HEK293 (cell line): ENCODE results near the gene AKAP8L.

ENCODE experiments used
- FEZF1 ChIP-seq: fragments of 450-650 bp; formaldehyde crosslinking; IDR thresholded peaks from 2 replicates; pipeline ENCODE4 v1.5.1; 2016; ENCODE audit warnings: missing biosample characterization, missing genetic modification characterization
- GLIS1 ChIP-seq: fragments of 450-650 bp; formaldehyde crosslinking; IDR thresholded peaks from 2 replicates; pipeline ENCODE4 v1.5.1; 2016; ENCODE audit warnings: missing biosample characterization, missing genetic modification characterization
- HOXA7 ChIP-seq: sonication (generic); formaldehyde crosslinking; IDR thresholded peaks from 2 replicates; pipeline ENCODE4 v1.8.1; 2022; ENCODE audit warnings: missing genetic modification reagents, borderline replicate concordance
- TCF7L2 ChIP-seq: IDR thresholded peaks from 2 replicates; pipeline ENCODE4 v1.6.1; 2011; ENCODE audit warnings: low read depth, mild to moderate bottlenecking, inconsistent platforms, low read length, moderate library complexity, borderline replicate concordance
- YY1 ChIP-seq: fragments of 450-650 bp; formaldehyde crosslinking; IDR thresholded peaks from 2 replicates; pipeline ENCODE4 v1.5.1; 2018; ENCODE audit warnings: missing biosample characterization, missing genetic modification characterization
- ZNF23 ChIP-seq: fragments of 450-650 bp; formaldehyde crosslinking; IDR thresholded peaks from 2 replicates; pipeline ENCODE4 v1.5.1; 2016; ENCODE audit warnings: missing biosample characterization, missing genetic modification characterization, borderline replicate concordance
- TF ChIP-seq, protein P1 (sequence below): fragments of 450-650 bp; formaldehyde crosslinking; IDR thresholded peaks from 2 replicates; pipeline ENCODE4 v1.5.1; 2016; ENCODE audit warnings: missing biosample characterization, missing genetic modification characterization
- TF ChIP-seq, protein P2 (sequence below): IDR thresholded peaks from 2 replicates; pipeline ENCODE4 v1.6.1; 2011; ENCODE audit warnings: mild to moderate bottlenecking, low read depth, low read length, borderline replicate concordance
- TF ChIP-seq, protein P3 (sequence below): fragments of 450-650 bp; formaldehyde crosslinking; IDR thresholded peaks from 2 replicates; pipeline ENCODE4 v1.5.1; 2017; ENCODE audit warnings: missing biosample characterization, missing genetic modification characterization
- TF ChIP-seq, protein P4 (sequence below): fragments of 450-650 bp; formaldehyde crosslinking; IDR thresholded peaks from 2 replicates; pipeline ENCODE4 v1.5.1; 2017; ENCODE audit warnings: missing biosample characterization, missing genetic modification characterization
- TF ChIP-seq, protein P5 (sequence below): fragments of 450-650 bp; formaldehyde crosslinking; IDR thresholded peaks from 2 replicates; pipeline ENCODE4 v1.5.1; 2016; ENCODE audit warnings: missing biosample characterization, missing genetic modification characterization, low read depth
- TF ChIP-seq, protein P6 (sequence below): fragments of 450-650 bp; formaldehyde crosslinking; IDR thresholded peaks from 2 replicates; pipeline ENCODE4 v1.5.1; 2016; ENCODE audit warnings: missing biosample characterization, missing genetic modification characterization

DNA sequence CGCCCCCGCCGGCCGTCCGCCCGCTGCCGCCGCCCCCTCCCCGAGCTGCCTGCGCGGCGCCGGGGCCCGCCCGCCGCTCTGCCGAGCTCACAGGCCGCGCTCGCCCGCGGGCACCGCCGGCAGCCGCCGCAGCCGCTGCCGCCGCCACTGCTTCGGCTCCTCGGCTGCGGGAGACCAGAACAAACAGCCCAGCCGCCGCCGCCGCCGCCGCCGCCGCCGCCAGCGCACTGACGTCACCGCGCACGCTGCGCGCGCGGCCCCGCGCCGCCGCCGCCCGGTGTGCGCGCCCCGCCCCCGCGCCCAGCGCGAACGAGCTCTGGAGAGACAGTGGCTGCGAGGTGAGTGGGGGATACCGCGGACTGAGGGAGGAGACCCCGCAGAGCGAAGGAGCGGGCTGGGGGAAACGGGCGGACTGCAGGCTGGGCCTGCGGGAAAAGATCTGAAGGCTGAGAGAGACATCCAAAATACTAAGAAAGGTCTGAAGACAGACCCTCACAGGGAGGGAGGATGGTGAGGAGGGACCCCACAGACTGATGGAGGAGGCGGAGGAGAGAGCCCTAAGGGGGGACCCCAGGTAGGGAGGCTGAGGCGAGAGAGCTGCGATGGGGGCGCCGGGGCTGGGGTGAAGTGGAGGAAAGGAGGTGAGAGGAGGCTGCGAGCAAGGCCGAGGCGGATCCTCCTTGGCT, 86.3 kb downstream of the AKAP8L start, which contains the start of gene BRD4:
- TF ChIP-seq, protein P1, sequence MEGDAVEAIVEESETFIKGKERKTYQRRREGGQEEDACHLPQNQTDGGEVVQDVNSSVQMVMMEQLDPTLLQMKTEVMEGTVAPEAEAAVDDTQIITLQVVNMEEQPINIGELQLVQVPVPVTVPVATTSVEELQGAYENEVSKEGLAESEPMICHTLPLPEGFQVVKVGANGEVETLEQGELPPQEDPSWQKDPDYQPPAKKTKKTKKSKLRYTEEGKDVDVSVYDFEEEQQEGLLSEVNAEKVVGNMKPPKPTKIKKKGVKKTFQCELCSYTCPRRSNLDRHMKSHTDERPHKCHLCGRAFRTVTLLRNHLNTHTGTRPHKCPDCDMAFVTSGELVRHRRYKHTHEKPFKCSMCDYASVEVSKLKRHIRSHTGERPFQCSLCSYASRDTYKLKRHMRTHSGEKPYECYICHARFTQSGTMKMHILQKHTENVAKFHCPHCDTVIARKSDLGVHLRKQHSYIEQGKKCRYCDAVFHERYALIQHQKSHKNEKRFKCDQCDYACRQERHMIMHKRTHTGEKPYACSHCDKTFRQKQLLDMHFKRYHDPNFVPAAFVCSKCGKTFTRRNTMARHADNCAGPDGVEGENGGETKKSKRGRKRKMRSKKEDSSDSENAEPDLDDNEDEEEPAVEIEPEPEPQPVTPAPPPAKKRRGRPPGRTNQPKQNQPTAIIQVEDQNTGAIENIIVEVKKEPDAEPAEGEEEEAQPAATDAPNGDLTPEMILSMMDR (tag by site-specific recombination): no peak
- TF ChIP-seq TCF7L2 (no peak), ZNF23 (tag by site-specific recombination) (no peak), FEZF1 (tag by site-specific recombination) (no peak), GLIS1 (no peak), YY1 (no peak), HOXA7 (CRISPR knock-in tag) (no peak)
- TF ChIP-seq, protein P2, sequence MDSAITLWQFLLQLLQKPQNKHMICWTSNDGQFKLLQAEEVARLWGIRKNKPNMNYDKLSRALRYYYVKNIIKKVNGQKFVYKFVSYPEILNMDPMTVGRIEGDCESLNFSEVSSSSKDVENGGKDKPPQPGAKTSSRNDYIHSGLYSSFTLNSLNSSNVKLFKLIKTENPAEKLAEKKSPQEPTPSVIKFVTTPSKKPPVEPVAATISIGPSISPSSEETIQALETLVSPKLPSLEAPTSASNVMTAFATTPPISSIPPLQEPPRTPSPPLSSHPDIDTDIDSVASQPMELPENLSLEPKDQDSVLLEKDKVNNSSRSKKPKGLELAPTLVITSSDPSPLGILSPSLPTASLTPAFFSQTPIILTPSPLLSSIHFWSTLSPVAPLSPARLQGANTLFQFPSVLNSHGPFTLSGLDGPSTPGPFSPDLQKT: no peak
- TF ChIP-seq, protein P3, sequence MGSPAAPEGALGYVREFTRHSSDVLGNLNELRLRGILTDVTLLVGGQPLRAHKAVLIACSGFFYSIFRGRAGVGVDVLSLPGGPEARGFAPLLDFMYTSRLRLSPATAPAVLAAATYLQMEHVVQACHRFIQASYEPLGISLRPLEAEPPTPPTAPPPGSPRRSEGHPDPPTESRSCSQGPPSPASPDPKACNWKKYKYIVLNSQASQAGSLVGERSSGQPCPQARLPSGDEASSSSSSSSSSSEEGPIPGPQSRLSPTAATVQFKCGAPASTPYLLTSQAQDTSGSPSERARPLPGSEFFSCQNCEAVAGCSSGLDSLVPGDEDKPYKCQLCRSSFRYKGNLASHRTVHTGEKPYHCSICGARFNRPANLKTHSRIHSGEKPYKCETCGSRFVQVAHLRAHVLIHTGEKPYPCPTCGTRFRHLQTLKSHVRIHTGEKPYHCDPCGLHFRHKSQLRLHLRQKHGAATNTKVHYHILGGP: no peak
- TF ChIP-seq, protein P4, sequence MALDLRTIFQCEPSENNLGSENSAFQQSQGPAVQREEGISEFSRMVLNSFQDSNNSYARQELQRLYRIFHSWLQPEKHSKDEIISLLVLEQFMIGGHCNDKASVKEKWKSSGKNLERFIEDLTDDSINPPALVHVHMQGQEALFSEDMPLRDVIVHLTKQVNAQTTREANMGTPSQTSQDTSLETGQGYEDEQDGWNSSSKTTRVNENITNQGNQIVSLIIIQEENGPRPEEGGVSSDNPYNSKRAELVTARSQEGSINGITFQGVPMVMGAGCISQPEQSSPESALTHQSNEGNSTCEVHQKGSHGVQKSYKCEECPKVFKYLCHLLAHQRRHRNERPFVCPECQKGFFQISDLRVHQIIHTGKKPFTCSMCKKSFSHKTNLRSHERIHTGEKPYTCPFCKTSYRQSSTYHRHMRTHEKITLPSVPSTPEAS: no peak
- TF ChIP-seq, protein P5, sequence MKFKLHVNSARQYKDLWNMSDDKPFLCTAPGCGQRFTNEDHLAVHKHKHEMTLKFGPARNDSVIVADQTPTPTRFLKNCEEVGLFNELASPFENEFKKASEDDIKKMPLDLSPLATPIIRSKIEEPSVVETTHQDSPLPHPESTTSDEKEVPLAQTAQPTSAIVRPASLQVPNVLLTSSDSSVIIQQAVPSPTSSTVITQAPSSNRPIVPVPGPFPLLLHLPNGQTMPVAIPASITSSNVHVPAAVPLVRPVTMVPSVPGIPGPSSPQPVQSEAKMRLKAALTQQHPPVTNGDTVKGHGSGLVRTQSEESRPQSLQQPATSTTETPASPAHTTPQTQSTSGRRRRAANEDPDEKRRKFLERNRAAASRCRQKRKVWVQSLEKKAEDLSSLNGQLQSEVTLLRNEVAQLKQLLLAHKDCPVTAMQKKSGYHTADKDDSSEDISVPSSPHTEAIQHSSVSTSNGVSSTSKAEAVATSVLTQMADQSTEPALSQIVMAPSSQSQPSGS (tag by site-specific recombination): no peak
- TF ChIP-seq, protein P6, sequence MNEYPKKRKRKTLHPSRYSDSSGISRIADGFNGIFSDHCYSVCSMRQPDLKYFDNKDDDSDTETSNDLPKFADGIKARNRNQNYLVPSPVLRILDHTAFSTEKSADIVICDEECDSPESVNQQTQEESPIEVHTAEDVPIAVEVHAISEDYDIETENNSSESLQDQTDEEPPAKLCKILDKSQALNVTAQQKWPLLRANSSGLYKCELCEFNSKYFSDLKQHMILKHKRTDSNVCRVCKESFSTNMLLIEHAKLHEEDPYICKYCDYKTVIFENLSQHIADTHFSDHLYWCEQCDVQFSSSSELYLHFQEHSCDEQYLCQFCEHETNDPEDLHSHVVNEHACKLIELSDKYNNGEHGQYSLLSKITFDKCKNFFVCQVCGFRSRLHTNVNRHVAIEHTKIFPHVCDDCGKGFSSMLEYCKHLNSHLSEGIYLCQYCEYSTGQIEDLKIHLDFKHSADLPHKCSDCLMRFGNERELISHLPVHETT (tag by site-specific recombination): no peak
